Tibial artery (tissue), 4 donors: ENCODE results near the gene CCDC141.

Source experiments
- DNase-seq, 2 donors: peaks; one replicate each; pipeline ENCODE4 v3.0.0-alpha.2; 2019
- H3K27ac ChIP-seq, 2 donors: fragments of 200-600 bp; sonication (generic) in 1 of 2; 1 replicate in 1 of 2; 2 replicates in 1 of 2; pipeline ENCODE4 v1.5.1; 2018 to 2019; ENCODE audit warnings: mild to moderate bottlenecking in 1 of 2
- H3K27me3 ChIP-seq, 2 donors: fragments of 200-600 bp; sonication (generic) in 1 of 2; one replicate each; pipeline versions ENCODE4 v1.5.1 to v1.6.0; 2016 to 2019
- H3K36me3 ChIP-seq, 3 donors: fragments of 200-600 bp; sonication (generic) in 2 of 3; one replicate each; pipeline ENCODE4 v1.5.1; 2016 to 2019; ENCODE audit warnings: mild to moderate bottlenecking in 2 of 3
- H3K4me1 ChIP-seq, 4 donors: fragments of 200-600 bp; sonication (generic) in 2 of 4; 1 replicate in 3 of 4; 2 replicates in 1 of 4; pipeline ENCODE4 v1.5.1; 2016 to 2019
- H3K4me3 ChIP-seq, 2 donors: fragments of 200-600 bp; sonication (generic) in 1 of 2; 1 replicate in 1 of 2; 2 replicates in 1 of 2; pipeline ENCODE4 v1.5.1; 2018 to 2019; ENCODE audit warnings: mild to moderate bottlenecking in 2 of 2
- H3K9me3 ChIP-seq, 3 donors: fragments of 200-600 bp; sonication (generic) in 1 of 3; one replicate each; pipeline ENCODE4 v1.5.1; 2016 to 2019
- CTCF ChIP-seq, 2 experiments: fragments of 200-600 bp in 1 of 2; fragments of 450-650 bp in 1 of 2; IDR thresholded peaks; one replicate each; pipeline ENCODE4 v1.5.1; 2017 to 2019; ENCODE audit warnings: antibody characterized with exemption in 2 of 2, mild to moderate bottlenecking in 1 of 2, moderate library complexity in 1 of 2
- intact Hi-C: fragments of 100-400 bp; cut with DNase I; formaldehyde crosslinking; loops from one replicate; pipeline ENCODE4 v1.15.0; 2023; ENCODE audit warnings: low total_unique reads

The CCDC141 gene

GRCh38 chr2:178899656-178900055, 150.3 kb downstream of the CCDC141 start:
- TF ChIP-seq CTCF (IDR thresholded peaks at IDR 0.05): no peak
- Histone ChIP-seq H3K9me3 (no peaks in the 10 kb centered on the region), H3K27me3 (no peaks in the 10 kb centered on the region), H3K4me1 (peaks cover 0 to 14% (median 5%) of the 10 kb centered on the region in 4 donors), H3K36me3 (no peaks in the 10 kb centered on the region), H3K4me3 (no peak overlapping the region), H3K27ac (no peak overlapping the region)
- DNase-seq: no peak
- intact Hi-C loops: no loop called here

GRCh38 chr2:178895872-178896271, 154.1 kb downstream of the CCDC141 start:
- Histone ChIP-seq H3K27me3 (no peaks in the 10 kb centered on the region), H3K9me3 (no peaks in the 10 kb centered on the region), H3K36me3 (no peaks in the 10 kb centered on the region), H3K27ac (peak overlapping the region in 1 of 2 donors; percentile 39), H3K4me1 (peaks cover 0 to 30% (median 11%) of the 10 kb centered on the region in 4 donors), H3K4me3 (no peak overlapping the region)
- intact Hi-C loops: no loop called here
- DNase-seq: no peak
- TF ChIP-seq CTCF (IDR thresholded peaks at IDR 0.05): no peak

GRCh38 chr2:178895171-178895570, 154.8 kb downstream of the CCDC141 start:
- intact Hi-C loops: no loop called here
- no peak for TF ChIP-seq CTCF (IDR thresholded peaks at IDR 0.05)
- H3K36me3 ChIP-seq: no peaks in the 10 kb centered on the region
- no peaks in the 10 kb centered on the region for H3K27me3 ChIP-seq
- no peak overlapping the region for H3K4me3 ChIP-seq
- no peak for DNase-seq
- H3K27ac ChIP-seq: peak overlapping the region; percentile 5 to 39
- H3K9me3 ChIP-seq: no peaks in the 10 kb centered on the region
- H3K4me1 ChIP-seq: peaks cover 0 to 30% (median 11%) of the 10 kb centered on the region in 4 donors

GRCh38 chr2:178892751-178893625, 156.9 kb downstream of the CCDC141 start:
- Histone ChIP-seq H3K4me3 (no peak overlapping the region), H3K27ac (no peak overlapping the region), H3K9me3 (no peaks in the 10 kb centered on the region), H3K36me3 (no peaks in the 10 kb centered on the region), H3K4me1 (peaks cover 0 to 30% (median 11%) of the 10 kb centered on the region in 4 donors), H3K27me3 (no peaks in the 10 kb centered on the region)
- no peak for TF ChIP-seq CTCF (IDR thresholded peaks at IDR 0.05)
- DNase-seq: no peak
- intact Hi-C loops: no loop called here

GRCh38 chr2:178891959-178892485, 157.9 kb downstream of the CCDC141 start:
- Histone ChIP-seq H3K4me3 (no peak overlapping the region), H3K27me3 (no peaks in the 10 kb centered on the region), H3K4me1 (peaks cover 0 to 30% (median 11%) of the 10 kb centered on the region in 4 donors), H3K36me3 (no peaks in the 10 kb centered on the region), H3K27ac (peak overlapping the region; percentile 7 to 20), H3K9me3 (no peaks in the 10 kb centered on the region)
- no peak for TF ChIP-seq CTCF (IDR thresholded peaks at IDR 0.05)
- no peak for DNase-seq
- intact Hi-C loops: no loop called here
